AG10803 (cell line): Measurements from ENCODE around the gene HOXA5.

Experiments
- DNase-seq: peaks from one replicate; pipeline ENCODE4 v3.0.0; 2010; ENCODE audit warnings: low read depth
- H3K4me3 ChIP-seq: 2 replicates; pipeline ENCODE4 v1.5.1; 2011; ENCODE audit warnings: mild to moderate bottlenecking, low read length, control low read depth
- CTCF ChIP-seq: conservative IDR thresholded peaks from 2 replicates; pipeline ENCODE4 v1.5.1; 2011; ENCODE audit warnings: mild to moderate bottlenecking, low read length, control low read depth, inconsistent platforms

The HOXA5 gene

GRCh38 chr7:27154901-27155815, 11.7 kb upstream of the HOXA5 start:
- no peak for DNase-seq
- peak overlapping the region; percentile 77 for H3K4me3 ChIP-seq
- no peak for TF ChIP-seq CTCF

- DNase-seq = no peak
- no peak overlapping the region for H3K4me3 ChIP-seq
- TF ChIP-seq CTCF = no peak
These were observed 10.9 kb upstream of the HOXA5 start for GRCh38 chr7:27154369-27154768.

GRCh38 chr7:27153526-27153925, 10.0 kb upstream of the HOXA5 start:
- no peak overlapping the region for H3K4me3 ChIP-seq
- no peak for TF ChIP-seq CTCF
- no peak for DNase-seq

GRCh38 chr7:27152816-27153442, 9.4 kb upstream of the HOXA5 start:
- peak overlapping the region; percentile 84 for H3K4me3 ChIP-seq
- no peak for DNase-seq
- TF ChIP-seq CTCF = no peak

- TF ChIP-seq CTCF = no peak
- DNase-seq = peak; percentile 84
- H3K4me3 ChIP-seq = peak within 1 kb of the TSS; percentile 84
These were observed 8.7 kb upstream of the HOXA5 start, which contains the start of gene HOXA3 for GRCh38 chr7:27151931-27152815. HOXA3 (minus strand) TSS chr7:27152583; CDS start chr7:27110640, 41,943 bp downstream.

- no peak for DNase-seq
- TF ChIP-seq CTCF = peak; percentile 18; the same call in 1 of the 2 replicates
- peak overlapping the region; percentile 84 for H3K4me3 ChIP-seq
These were observed 8.0 kb upstream of the HOXA5 start for GRCh38 chr7:27151341-27151930.
